Activated naive CD8-positive, alpha-beta T cell treated with anti-CD3 and anti-CD28 coated beads, Interleukin-2, amount 10 ng/mL, durations not matched to agents 7 days and 5 days (primary cell): ENCODE data around the gene PLAC9. TPM values are rescaled to one million over a fixed set of nuclear protein-coding genes. Genes with fewer than 3 reads are reported as not detected.
A peak's percentile ranks its signal among the peaks of the same experiment; 100 is the strongest.
"Not testable (repeated sequence)": the region's sequence is repeated elsewhere in the genome, so short reads cannot be mapped to it uniquely, and the experiment has no call there.

Source experiments
- ATAC-seq: fragments of 150-1000 bp; cut with Tn5 transposase; one replicate; pipeline ENCODE4 v1.10.0; 2021; ENCODE audit warnings: low read depth, moderate library complexity
- POLR2A ChIA-PET: fragments of 350-600 bp; sonication (Branson Sonifier 250); formaldehyde crosslinking; loops from one replicate; lab custom pipeline; 2021; ENCODE audit warnings: antibody characterized with exemption; lab: Charles Lee
- DNase-seq: peaks from one replicate; pipeline ENCODE4 v3.0.0; 2021
- H3K27ac Mint-ChIP-seq: one replicate; pipeline ENCODE4 v1.8.0; 2022; ENCODE audit warnings: mild to moderate bottlenecking, mixed read lengths
- H3K27me3 Mint-ChIP-seq: one replicate; pipeline ENCODE4 v1.8.0; 2022; ENCODE audit warnings: mild to moderate bottlenecking, moderate library complexity, mixed read lengths
- H3K36me3 Mint-ChIP-seq: one replicate; pipeline ENCODE4 v1.8.0; 2021; ENCODE audit warnings: mild to moderate bottlenecking, mixed read lengths
- H3K4me1 Mint-ChIP-seq: one replicate; pipeline ENCODE4 v1.8.0; 2021; ENCODE audit warnings: mixed read lengths
- H3K4me3 Mint-ChIP-seq: one replicate; pipeline ENCODE4 v1.8.0; 2022; ENCODE audit warnings: mild to moderate bottlenecking, moderate library complexity, mixed read lengths
- H3K9me3 Mint-ChIP-seq: one replicate; pipeline ENCODE4 v1.8.0; 2021; ENCODE audit warnings: mixed read lengths
- total RNA-seq, 2 experiments: library from RNA; stranded (reverse); gene quantifications; one replicate each; pipeline ENCODE4 v1.2.3, GENCODE V29; 2021

Gene PLAC9
- total RNA-seq, 2 experiments from 2014 or later, result not detected

DNA sequence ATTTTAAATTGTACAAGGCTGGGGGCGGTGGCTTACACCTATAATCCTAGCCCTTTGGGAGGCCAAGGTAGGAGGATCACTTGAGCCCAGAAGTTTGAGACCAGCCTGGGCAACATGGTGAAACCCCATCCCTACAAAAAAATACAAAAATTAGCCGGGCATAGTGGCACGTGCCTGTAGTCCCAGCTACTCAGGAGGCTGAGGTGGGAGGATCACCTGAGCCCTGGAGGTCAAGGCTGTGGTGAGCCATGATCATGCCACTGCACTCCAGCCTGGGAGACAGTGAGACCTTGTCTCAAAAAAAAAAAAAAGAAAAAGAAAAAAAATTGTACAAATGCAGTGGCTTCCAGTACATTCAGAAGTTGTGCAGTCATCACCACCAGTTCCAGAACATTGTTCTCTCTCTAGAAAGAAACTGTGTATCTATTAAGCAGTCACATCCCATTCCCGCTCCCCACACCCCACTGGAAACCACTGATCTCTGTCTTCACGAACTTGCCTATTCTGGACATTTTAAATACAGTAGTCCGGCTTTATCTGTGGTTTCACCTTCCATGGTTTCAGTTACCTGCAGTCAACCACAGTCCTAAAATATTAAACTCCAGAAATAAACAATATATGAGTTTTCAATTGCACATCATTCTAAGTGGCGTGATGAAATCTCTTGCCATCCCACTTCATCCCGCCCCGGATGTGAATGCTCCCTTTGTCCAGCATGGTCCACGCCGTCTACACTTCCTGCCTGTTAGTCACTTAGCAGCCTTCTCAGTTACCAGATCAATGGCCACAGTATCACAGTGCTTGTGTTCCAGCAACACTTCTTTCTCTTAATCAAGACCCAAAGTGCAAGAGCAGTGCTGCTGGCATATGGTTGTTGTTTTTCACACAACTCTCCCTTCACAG, 13.1 kb downstream of the PLAC9 start:
- H3K27ac Mint-ChIP-seq, H3K9me3 Mint-ChIP-seq, H3K4me3 Mint-ChIP-seq, ATAC-seq, H3K27me3 Mint-ChIP-seq, DNase-seq: not testable (repeated sequence)
- Mint-ChIP-seq H3K4me1 (peaks cover 11% of the 10 kb centered on the region), H3K36me3 (peaks cover 23% of the 10 kb centered on the region)
- POLR2A ChIA-PET, result interaction anchor here (1.3 kb wide), 1 partner anchor 42 kb away, joined by 4 read pairs; no protein-coding TSS in a partner anchor

DNA sequence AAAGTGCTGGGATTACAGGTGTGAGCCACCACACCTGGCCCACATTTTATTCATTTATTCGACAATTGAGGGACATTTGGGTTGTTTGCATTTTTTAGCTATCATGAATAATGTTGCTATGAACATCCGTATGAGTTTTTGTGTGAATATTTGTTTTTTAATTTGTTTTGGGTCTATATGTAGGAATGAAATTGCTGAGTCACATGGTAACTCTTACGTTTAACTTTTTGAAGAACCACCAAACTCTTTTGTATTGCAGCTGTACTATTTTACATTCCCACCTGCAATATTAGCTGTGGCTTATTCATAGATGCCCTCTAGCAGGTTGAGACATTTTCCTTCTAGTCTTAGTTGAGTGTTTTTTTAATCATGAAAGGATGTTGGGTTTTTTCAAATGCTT, 14.4 kb downstream of the PLAC9 start:
- Mint-ChIP-seq H3K27me3 (no peaks in the 10 kb centered on the region), H3K9me3 (no peaks in the 10 kb centered on the region), H3K27ac (no peak overlapping the region), H3K36me3 (peaks cover 34% of the 10 kb centered on the region), H3K4me1 (peaks cover 11% of the 10 kb centered on the region), H3K4me3 (no peak overlapping the region)
- ATAC-seq (no peak), DNase-seq (no peak)
- POLR2A ChIA-PET, result no interaction called here

DNA sequence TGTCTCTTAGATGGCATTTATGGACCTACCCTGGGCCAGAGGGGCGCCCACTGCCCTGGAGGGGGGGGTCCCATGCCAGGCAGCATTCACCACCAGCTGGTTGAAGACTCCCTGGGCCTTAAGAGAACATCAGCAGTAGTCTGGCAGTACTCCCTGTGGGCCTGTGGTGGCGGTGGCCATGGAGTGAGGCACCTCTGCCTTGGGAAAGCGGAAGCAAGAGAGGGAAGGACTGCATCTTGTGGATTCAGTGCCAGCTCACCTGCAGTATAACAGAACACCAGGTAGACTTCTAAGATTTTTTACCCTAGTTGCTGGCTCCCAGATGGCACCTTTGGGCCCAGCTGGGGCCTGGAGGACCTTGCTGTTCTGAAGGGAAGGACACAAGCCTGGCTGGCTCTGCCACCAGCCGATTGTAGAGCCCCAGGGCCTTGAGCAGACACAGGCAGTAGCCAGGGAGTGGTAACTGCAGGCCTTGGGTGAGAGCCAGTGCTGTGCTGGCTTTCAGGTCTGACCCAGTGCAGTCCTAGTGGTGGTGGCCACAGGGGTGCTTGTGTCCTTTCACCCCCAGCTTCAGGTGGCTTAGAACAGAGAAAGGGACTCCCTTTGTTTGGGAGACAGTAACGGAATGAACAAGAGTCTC, 15.8 kb downstream of the PLAC9 start:
- peaks cover 13% of the 10 kb centered on the region for H3K4me1 Mint-ChIP-seq
- H3K36me3 Mint-ChIP-seq, result peaks cover 42% of the 10 kb centered on the region
- no peak overlapping the region for H3K27ac Mint-ChIP-seq
- H3K9me3 Mint-ChIP-seq, result no peaks in the 10 kb centered on the region
- DNase-seq (no peak), ATAC-seq (no peak)
- no peaks in the 10 kb centered on the region for H3K27me3 Mint-ChIP-seq
- POLR2A ChIA-PET, result no interaction called here
- H3K4me3 Mint-ChIP-seq, result no peak overlapping the region

DNA sequence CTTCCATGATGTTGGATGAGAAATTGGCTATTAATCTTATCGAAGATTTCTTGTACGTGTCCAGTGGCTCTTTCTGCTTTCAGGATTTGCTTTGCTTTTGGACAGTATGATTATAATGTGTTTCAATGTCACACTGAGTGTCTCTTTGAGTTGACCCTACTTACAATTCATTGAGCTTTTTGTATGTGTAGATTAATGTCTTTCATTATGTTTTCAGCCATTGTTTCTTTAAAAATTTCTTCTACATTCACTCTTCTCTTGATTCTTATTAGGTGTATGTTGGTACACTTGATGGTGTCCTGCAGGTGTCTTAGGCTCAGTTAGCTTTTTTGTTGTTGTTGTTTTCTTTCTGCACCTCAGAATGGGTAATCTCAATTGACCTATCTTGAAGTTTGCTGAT, 16.6 kb downstream of the PLAC9 start:
- H3K27me3 Mint-ChIP-seq, result no peaks in the 10 kb centered on the region
- no peak for DNase-seq
- no peak overlapping the region for H3K27ac Mint-ChIP-seq
- peaks cover 9% of the 10 kb centered on the region for H3K4me1 Mint-ChIP-seq
- POLR2A ChIA-PET, result no interaction called here
- no peak overlapping the region for H3K4me3 Mint-ChIP-seq
- peaks cover 48% of the 10 kb centered on the region for H3K36me3 Mint-ChIP-seq
- ATAC-seq, result no peak
- H3K9me3 Mint-ChIP-seq, result no peaks in the 10 kb centered on the region

DNA sequence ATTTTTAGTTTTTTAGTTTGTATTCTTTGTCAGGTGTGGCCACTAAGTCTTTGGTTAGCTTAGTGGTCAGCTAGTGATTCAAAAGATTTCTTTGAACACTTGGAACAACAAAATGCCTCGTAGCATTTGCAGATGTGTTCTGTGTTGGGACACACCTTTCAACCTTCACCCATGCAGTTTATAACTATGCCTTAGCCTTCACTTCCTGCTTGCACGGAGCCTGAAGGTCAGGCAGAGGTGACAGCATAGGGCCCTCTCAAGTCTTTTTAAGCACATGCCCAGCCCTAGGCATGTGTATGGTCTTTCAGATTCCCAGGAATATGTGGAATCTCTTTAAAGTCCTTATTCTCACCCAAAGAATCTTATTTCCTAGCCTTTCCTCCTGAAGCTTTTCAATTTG, 17.6 kb downstream of the PLAC9 start:
- POLR2A ChIA-PET, result interaction anchor here (1.0 to 1.4 kb wide), 2 partner anchors 55 to 71 kb away, joined by 3 to 4 read pairs; partner anchors contain the start of gene ANXA11
- Mint-ChIP-seq H3K9me3 (no peaks in the 10 kb centered on the region), H3K27me3 (no peaks in the 10 kb centered on the region), H3K27ac (peak overlapping the region; percentile 69), H3K4me1 (peaks cover 2% of the 10 kb centered on the region), H3K36me3 (peaks cover 57% of the 10 kb centered on the region), H3K4me3 (no peak overlapping the region)
- DNase-seq (no peak), ATAC-seq (no peak)

DNA sequence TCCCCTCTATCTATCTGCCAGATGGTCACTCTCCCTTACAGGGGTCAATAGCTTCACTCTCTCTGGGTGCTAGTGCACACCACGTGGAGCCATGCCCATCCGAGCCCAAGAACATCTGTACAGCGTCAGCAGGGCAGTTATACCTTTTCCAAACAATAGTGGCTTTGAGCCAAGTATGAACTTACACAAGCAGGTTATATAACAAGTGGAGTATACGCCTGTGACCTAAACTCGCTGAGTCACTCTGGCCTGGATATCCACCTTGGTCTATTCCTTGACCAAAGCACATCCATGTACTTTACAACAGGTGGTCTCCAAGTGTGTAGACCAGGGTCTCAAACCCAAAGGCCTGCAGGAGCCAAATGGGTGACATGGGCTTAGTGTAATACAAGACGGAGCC, 20.3 kb downstream of the PLAC9 start:
- Mint-ChIP-seq H3K4me1 (peaks cover 5% of the 10 kb centered on the region), H3K27ac (no peak overlapping the region), H3K36me3 (peaks cover 75% of the 10 kb centered on the region), H3K9me3 (no peaks in the 10 kb centered on the region), H3K4me3 (no peak overlapping the region), H3K27me3 (no peaks in the 10 kb centered on the region)
- POLR2A ChIA-PET, result no interaction called here
- DNase-seq (no peak), ATAC-seq (no peak)

DNA sequence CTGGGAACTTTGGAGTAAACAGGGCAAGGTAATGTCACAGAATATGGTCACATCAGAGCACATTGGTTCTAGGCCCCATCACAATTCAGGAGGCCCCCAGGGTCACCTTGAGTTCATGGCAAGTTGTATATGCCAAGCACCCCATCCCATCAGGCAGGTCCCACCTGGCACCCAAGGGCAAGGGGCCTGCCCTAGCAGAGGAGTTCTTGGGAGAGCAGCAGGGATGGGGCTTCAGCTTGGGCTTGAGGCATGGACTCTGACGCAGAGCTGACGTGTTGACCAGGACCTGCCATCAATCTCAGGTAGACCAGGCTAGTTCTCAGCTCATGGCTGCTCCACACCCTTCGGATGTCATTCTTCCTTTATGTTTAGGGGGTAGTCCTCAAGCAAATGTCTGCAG, 20.9 kb downstream of the PLAC9 start:
- peaks cover 78% of the 10 kb centered on the region for H3K36me3 Mint-ChIP-seq
- no peaks in the 10 kb centered on the region for H3K27me3 Mint-ChIP-seq
- H3K4me1 Mint-ChIP-seq, result peaks cover 5% of the 10 kb centered on the region
- no peak overlapping the region for H3K4me3 Mint-ChIP-seq
- ATAC-seq, result no peak
- POLR2A ChIA-PET, result interaction anchor here (0.6 kb wide), 2 partner anchors 9 to 147 kb away, joined by 3 to 7 read pairs; no protein-coding TSS in a partner anchor
- DNase-seq, result no peak
- no peaks in the 10 kb centered on the region for H3K9me3 Mint-ChIP-seq
- H3K27ac Mint-ChIP-seq, result no peak overlapping the region

DNA sequence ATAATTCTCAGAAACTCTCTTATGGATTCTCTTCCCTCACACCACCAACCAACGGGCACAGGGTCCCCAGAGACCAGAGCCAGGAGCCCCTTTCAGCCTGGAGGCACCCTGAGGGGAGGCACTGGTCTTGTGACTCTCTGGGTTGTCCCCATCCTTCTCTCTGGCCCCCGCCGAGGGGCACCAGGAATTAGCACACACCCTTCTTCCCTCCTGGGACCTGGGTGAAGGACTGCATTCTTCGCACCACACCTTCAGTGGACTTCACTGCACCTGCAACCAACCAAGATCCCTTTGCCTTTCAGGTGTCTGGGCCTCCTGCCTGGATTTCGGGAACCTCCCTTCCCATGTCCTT, 22.1 kb downstream of the PLAC9 start:
- no peaks in the 10 kb centered on the region for H3K9me3 Mint-ChIP-seq
- no peak for ATAC-seq
- POLR2A ChIA-PET, result no interaction called here
- no peak for DNase-seq
- no peak overlapping the region for H3K4me3 Mint-ChIP-seq
- H3K27ac Mint-ChIP-seq, result no peak overlapping the region
- peaks cover 69% of the 10 kb centered on the region for H3K36me3 Mint-ChIP-seq
- peaks cover 11% of the 10 kb centered on the region for H3K4me1 Mint-ChIP-seq
- H3K27me3 Mint-ChIP-seq, result no peaks in the 10 kb centered on the region

DNA sequence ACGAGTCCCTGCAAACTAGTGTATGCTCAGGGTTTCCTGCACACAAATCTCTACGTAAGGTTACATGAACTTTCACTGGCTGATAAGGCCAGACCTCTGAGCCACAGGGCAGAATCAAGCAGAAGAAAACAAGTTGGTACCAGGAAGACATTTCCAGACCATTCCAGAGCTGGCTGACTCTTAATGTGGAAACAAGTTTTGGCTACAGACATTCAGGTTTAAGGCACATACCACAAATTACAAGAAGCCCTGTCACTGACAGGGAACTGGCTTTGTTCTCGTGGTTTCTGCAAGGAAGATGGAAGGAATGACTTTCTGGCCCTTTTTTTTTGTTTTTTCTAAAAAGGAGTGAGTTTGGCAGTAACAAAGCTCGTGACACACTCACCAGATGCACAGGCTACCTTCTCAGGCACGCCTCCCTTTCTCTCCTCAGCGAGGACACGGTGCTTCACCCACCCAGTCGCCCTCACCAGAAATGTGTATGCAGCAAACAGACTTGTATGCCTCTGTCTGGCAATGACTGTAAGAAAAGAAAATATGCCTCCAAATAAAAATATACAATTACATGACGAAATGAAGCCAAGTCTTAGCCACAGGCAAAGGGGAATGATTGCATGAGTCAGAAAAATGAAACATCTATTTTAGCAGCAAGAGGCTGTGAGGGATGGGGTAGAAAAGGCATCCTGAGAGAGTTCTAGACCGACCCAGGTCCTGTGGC, 22.6 kb downstream of the PLAC9 start:
- POLR2A ChIA-PET, result interaction anchor here (0.5 kb wide), 1 partner anchor 33 kb away, joined by 3 read pairs; no protein-coding TSS in a partner anchor

DNA sequence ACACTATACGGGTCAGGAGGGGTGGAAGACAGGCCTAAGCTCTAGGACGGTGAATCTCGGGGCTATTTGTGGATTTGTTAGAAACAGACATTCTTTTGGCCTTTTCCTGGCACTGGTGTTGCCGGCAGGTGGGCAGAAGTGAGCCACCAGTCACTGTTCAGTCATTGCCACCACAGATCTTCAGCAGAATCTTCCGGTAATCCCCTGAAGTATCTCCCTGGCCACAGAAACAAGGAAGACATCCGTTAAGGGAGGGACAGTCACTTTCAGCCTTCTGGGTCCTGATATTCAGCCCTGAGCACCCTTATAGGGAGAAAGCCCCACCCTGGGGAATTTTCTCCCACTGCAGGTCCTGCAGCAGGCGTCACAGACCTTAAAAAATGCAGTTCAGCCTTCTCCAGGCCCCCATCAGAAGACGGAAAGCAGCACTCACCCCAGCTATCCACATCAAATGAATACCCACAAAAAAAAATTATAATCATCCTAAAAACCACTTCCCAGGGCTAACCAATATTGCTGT, 23.2 kb downstream of the PLAC9 start:
- POLR2A ChIA-PET, result interaction anchor here (0.5 kb wide), 1 partner anchor 32 kb away, joined by 3 read pairs; no protein-coding TSS in a partner anchor
- H3K27ac Mint-ChIP-seq, result peak overlapping the region; percentile 19
- DNase-seq, result no peak
- H3K36me3 Mint-ChIP-seq, result peaks cover 65% of the 10 kb centered on the region
- peak overlapping the region; percentile 23 for H3K4me3 Mint-ChIP-seq
- ATAC-seq, result no peak
- H3K9me3 Mint-ChIP-seq, result no peaks in the 10 kb centered on the region
- peaks cover 15% of the 10 kb centered on the region for H3K4me1 Mint-ChIP-seq
- H3K27me3 Mint-ChIP-seq, result no peaks in the 10 kb centered on the region

More for the DNA sequence above, 22.6 kb downstream of the PLAC9 start:
- H3K27ac Mint-ChIP-seq, result no peak overlapping the region
- no peaks in the 10 kb centered on the region for H3K27me3 Mint-ChIP-seq
- ATAC-seq, result no peak
- no peaks in the 10 kb centered on the region for H3K9me3 Mint-ChIP-seq
- no peak for DNase-seq
- no peak overlapping the region for H3K4me3 Mint-ChIP-seq
- H3K4me1 Mint-ChIP-seq, result peaks cover 11% of the 10 kb centered on the region
- peaks cover 68% of the 10 kb centered on the region for H3K36me3 Mint-ChIP-seq

DNA sequence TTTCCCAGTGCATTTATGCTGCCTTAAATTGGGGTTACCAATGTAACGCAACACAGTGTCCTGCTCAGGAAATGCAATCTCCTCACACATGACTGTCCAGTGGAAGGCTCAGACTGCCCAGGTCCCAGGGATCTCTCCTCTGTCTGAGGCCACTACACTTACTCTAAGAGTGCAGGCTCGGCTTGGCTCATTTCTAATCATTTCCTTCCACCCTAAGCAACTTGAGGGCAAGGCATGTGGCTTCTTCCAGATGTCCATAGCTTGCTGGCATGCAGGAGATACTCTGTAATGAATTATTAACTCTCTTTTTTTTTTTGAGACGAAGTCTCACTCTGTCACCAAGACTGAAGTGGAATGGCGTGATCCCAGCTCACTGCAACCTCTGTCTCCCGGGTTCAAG, 23.7 kb downstream of the PLAC9 start:
- Mint-ChIP-seq H3K4me3 (no peak overlapping the region), H3K9me3 (no peaks in the 10 kb centered on the region), H3K27ac (no peak overlapping the region), H3K27me3 (no peaks in the 10 kb centered on the region), H3K4me1 (peaks cover 15% of the 10 kb centered on the region), H3K36me3 (peaks cover 63% of the 10 kb centered on the region)
- ATAC-seq, result no peak
- POLR2A ChIA-PET, result interaction anchor here (0.5 to 0.8 kb wide), 2 partner anchors 32 to 48 kb away, joined by 3 read pairs; no protein-coding TSS in a partner anchor
- no peak for DNase-seq

DNA sequence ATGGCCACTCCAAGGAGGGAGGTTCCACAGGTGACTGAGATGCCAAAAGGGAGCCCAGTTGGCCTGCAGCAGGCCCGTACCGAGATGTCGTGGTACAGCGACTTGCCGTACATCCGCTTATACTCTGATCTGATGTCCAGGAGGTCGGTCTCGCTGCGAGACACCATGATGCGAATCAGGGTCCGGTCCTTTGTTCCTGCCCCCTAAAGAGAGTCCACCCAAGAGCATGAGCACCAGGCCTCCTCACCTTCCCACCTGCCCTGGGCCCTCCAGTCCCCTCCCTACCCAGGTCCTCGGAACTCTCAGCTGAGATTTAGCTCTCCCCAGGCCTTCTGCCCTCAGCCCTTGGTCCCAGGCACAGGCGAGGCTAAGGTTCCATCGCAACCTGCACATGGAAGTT, 25.0 kb downstream of the PLAC9 start:
- Mint-ChIP-seq H3K4me1 (peaks cover 15% of the 10 kb centered on the region), H3K4me3 (no peak overlapping the region), H3K9me3 (no peaks in the 10 kb centered on the region), H3K27me3 (no peaks in the 10 kb centered on the region), H3K36me3 (peaks cover 56% of the 10 kb centered on the region), H3K27ac (no peak overlapping the region)
- ATAC-seq (no peak), DNase-seq (no peak)
- POLR2A ChIA-PET, result no interaction called here

DNA sequence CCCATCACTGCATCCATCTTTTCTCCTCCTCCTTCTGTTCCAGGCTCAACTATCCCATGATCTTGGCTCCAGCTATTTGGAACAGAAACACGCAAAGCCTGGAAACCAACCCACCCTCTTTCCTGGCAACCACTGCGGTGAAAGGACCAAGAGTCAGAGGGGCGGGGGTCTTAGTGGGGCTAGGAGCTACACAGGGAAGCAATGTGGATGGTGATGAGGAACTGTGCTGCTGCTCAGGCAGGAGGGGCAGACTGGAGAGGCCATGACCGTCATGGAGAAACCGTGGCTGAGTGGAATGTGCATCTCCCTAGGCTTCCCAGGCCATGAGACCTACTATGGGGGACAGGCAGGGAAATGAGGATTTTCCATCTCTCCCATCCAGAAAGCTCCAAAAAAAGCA, 25.6 kb downstream of the PLAC9 start:
- no peak overlapping the region for H3K27ac Mint-ChIP-seq

More for the DNA sequence above, 25.6 kb downstream of the PLAC9 start:
- Mint-ChIP-seq H3K4me3 (no peak overlapping the region), H3K4me1 (peaks cover 13% of the 10 kb centered on the region), H3K27me3 (no peaks in the 10 kb centered on the region), H3K9me3 (no peaks in the 10 kb centered on the region), H3K36me3 (peaks cover 52% of the 10 kb centered on the region)
- DNase-seq, result no peak
- POLR2A ChIA-PET, result no interaction called here
- no peak for ATAC-seq
